NCI-H2107 (cell line): ENCODE data around the gene LPP.

Experiments
- DNase-seq: peaks from one replicate; lab custom pipeline; 2025; lab: John Stamatoyannopoulos, UW

Gene LPP

DNA sequence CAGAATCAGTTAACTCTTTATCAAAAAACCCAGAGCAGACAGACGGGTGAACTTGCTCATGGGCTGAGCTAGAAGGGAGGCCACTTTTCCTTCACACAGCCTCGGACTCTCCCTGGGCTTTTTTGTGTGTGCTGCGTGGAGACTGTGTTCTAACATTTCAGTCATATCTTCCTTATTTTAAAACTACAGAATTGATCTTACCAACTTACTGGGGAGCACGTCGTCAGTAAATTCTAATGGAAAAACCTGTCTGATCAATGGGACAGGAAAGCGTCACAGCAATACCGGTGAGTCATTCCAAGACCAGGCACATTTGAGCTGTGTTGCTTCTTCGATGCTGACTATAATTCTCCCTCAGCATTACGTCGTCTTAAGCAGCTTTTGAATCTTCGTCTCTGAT, 145.1 kb downstream of the LPP start:
- no peak for DNase-seq

DNA sequence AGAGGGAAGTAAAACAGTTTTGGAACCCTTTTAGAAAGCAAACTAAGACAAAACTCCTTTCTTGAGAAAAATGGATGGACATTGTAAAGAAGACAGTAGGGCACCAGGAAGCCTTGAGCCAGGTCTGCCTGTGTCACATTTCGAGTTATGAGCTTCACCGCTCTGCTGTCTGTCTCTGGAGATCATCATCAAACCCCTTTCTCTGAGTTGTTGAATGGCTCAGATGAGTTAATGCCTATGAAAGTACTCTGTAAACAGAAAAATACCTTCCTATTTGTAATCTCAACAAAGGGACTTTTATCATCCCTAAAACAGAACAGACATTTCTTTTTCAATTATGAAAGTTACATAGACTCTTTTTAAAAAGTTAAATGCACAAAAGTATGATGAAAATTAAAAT, 145.8 kb downstream of the LPP start:
- no peak for DNase-seq

DNA sequence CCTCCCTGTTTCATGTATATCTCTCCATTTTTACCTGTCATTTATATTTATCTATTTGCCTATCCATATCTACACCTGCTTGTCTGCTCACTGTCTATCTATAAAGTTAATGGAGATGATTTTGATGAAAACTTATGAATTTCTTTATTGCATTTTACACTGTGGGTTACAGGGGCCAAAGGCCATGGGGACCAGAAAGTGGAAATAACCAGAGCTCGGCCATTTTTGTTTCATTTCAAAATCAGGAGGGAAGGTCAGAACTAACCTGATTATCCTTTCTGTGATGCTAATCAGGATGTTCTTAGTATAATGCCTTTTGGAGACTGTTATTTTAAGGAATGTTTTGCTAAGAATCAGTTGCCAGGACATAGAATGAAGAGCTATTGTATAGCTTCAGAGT, 147.2 kb downstream of the LPP start:
- DNase-seq, result no peak

DNA sequence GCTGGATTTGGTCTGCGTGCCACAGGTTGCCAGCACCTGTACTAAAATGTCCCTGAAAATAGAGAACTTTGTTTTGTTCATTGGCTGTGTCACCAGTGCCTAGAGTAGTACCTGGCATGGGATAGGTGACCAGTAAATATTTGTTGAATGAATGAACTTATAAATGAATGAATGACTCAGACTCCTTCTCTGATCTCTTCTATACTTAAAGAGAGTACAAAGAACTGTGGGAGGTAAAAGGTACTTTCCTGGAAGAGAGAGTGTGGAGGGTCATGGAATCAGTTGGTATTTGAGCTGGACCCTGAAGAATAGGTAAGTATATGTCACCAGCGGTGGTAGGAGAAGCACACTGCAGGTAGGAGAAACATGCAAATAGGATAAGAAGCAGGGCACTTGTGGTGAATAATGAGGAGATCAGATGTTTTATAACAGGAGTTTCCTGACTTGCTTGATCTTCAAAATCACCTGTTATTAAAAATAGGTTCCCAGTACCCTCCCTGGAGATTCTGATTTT, 149.4 kb downstream of the LPP start:
- DNase-seq, result no peak

DNA sequence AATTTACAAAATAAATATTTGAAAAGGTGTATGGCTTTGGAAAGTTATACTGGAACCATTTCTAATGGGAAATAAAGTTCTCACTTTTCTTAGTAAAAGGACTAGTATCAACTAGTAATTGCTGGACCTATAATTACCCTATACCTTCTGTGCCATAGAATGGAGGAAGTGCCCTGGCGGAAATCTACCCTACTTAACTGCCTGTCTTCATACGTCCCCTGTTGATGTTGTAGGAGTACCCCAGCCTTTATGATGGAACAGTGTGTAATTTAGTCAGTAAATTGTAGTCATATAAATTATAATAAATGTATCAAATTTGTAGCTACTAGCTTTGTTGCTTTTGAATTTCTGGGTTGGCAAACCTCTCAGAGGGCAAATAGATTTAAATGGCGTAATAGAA, 149.9 kb downstream of the LPP start:
- DNase-seq, result no peak

DNA sequence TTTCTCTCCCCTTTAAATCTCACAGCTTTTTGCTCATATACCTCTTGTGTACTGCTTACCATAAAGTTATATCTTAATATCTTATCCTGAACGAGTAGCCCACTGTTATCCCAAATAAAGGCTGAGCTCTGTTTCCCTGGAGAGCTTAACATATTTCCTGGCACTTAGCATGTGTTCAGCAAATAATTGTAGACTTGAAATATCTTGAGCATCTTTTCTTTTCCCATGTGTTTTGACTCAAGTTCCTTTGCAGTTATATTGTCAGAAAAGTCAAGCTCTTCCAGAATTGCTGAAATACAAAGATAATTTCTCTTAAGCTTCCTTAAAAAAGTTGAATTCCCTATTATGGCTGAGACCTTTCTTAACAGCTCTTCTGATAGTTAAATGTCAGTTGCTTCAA, 150.5 kb downstream of the LPP start:
- DNase-seq, result no peak

DNA sequence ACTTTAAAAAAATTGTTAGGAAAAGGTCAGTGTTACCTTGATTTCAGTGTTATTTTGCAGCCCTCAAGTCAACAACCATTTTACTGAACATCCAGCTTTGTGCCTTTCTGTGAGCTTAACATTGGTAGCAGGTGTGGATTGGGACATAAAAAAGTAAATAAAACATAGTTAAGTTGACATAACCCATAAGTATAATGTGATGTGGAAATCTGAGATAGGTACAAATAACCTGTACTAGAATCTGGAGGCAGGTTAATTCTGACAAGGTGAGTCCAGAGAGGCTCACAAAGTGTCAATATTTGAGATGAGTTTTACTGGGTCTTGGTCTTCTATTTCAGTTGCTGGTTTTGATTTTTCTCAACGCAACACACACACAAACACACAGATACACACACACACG, 151.3 kb downstream of the LPP start:
- no peak for DNase-seq

DNA sequence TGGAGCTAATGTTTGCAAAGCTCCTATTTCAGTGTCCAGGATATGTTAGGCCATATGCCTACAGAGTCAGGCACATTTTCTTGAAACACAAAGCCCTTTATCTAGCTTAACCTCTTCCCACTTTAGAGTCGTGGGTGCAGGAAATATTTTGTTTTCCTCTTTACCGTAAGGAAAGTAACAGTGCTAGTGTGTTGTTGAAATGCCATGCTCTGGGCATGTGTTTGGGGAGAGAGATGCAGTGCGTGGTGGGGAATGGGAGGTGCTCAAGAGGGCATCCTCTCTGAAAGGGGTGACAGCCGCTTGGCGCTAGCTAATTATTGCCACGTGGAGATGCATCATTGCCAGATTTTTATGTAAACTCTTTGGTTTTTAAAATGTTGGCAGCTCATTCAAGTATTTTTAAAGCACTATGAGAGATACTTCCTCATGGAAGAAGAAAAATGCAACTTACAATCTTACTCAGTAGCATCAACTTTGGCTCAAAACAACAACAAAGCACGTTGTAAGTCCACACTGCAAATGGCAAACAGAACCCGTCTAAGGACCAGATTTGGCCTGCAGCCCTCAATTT, 152.6 kb downstream of the LPP start:
- DNase-seq, result no peak

DNA sequence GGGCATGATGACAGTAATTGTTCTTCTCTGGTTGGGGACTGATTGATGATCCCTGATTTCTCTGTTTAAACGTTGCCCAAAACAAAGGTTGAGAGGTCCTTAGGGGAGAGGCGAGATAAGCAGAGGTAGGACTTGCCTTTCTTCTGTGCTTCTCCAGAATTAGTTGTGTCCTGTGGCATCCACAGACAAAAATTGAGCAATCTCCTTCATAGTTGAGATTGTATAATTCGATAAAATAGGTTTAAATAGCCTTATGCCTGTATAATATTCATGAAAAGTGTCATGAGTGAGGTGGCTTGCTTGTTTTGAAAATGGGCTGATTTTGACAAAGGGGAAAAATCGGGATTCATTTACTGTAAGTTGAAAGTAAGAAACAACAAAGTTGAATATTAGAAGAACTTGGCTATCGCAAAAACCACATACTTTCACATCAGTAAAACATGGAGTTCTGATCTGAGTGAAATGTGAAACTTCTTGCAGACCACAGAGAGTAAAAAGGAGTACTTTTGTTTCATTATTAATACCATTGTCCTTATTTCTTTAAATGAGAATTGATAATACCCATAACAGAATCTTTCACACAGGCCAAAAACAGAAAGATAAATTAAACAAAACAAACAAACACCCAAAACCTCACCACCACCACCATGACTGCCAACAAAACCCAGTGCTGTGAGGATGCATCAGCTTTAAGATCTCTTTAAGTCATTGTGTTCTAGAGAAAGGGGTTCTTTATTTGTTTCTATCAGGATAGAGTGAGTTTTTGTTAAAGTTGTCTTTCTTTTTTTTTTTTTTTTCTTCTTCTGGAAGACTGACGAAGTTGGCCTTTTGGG, 155.7 kb downstream of the LPP start:
- no peak for DNase-seq

DNA sequence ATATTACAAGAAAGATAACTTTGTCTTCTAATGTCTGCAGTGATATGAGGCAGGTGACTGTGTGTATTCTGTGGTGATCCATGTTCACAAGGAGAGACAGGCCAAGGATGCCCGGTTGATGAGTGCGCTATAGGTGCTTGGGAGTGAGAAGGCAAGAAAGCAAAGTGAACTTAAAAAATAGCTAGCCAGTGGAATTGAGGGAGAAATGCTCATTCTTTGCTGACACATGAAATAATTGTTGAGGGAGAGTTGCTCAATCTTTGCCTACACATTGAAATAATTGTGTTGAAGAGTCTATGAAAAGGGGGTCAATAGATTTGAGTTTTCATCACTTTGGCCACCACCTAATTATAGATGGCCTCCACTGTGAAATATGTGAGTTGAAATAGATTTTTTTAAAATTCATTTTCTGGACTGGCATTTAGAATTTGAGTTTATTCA, 156.3 kb downstream of the LPP start:
- DNase-seq, result no peak

DNA sequence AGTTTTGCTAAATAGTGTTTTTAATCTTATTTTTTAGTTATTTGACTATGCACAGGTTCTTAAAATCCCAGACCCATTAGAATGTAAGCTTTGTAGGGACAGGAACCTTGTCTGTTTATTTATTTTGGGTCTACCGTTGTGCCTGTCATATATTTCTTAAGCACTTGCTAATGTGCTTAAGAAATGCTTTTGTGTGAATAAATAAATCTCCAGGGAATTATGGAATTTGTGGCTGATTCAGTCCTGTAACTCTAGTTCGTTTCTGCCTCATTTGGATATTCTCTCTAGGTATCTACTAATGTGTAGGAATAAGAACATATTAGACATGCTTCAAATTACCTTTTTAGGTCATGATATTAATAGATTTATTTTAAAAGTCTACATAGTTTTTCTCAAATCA, 161.6 kb downstream of the LPP start:
- no peak for DNase-seq

DNA sequence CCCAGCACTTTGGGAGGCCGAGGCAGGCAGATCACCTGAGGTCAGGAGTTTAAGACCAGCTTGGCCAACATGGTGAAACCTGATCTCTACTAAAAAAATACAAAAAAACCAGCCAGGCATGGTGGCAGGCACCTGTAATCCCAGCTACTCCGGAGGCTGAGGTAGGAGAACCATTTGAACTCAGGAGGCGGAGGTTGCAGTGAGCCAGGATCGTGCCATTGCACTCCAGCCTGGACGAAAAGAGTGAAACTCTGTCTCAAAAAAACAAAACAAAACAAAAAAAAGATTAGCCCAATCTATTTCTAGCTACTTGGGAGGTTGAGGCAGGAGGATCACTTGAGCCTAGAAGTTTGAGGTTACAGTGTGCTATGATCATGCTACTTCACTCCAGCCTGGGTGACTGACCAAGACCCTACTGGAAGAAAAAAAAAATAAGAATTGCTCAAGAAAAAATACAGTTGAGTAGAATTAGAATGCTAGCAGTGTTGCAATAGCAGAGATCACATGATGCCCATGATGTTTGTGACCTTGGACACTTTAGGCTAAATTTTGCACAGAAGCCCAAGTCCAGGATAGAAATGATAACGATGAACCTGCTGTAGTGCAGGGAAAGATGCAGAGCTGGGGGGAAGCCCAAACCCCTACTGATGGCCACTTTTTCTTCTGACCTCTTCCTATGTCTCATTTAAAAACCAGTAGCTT, 162.2 kb downstream of the LPP start:
- no peak for DNase-seq

DNA sequence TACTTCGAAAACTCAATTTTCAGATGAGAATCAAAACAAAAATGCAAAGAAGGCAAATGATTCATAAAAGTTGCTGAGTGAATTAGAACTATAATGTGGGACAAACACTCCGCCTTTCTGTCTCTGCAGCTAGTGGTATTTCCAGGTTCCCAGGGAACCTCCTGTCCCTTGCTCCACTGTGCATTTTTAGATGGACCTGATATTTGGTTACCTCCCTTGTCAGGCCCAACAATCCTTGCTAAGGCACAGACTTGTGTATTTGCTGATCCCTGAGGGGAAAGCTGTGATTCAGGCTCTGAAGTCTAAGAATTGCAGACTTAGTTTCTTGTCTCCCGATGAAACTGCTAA, 162.7 kb downstream of the LPP start:
- DNase-seq, result no peak

DNA sequence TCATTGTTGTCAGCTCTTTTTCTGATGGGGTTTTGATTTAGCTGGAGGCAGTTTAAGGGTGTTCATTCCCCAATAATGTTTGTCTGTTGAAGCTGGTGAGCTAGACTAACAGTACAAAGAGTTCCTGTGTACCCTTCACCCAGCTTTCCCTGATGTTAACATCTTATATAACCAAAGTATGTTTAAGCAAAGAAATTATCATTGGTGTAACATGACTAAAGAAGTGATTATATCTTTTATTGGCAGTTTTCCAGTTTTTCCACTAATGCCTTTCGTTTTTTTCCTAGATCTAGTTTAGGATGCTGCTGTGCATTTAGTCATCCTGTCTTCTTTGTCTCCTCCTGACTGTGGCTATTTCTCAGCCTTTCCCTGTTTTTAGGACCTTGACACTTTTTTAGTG, 165.6 kb downstream of the LPP start:
- DNase-seq, result no peak

DNA sequence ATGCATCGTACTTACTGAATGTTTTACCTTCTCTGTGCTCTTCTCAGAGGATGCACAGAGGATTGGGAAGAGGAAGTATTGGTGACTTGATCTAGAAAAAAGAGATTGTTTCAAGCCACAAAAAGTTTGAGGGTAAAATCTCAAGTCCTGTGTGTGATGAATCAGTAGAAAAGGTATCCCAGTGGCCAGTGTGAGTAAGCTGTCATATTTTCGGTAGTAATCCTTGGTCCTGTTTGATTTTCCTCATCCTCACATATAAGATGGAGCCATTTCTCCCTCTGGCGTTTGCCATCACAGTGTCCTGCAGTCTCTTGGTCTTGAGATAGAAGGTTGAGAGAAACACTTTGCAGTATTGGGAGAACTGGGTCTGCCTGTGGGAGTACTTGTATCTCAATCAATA, 166.8 kb downstream of the LPP start:
- no peak for DNase-seq

DNA sequence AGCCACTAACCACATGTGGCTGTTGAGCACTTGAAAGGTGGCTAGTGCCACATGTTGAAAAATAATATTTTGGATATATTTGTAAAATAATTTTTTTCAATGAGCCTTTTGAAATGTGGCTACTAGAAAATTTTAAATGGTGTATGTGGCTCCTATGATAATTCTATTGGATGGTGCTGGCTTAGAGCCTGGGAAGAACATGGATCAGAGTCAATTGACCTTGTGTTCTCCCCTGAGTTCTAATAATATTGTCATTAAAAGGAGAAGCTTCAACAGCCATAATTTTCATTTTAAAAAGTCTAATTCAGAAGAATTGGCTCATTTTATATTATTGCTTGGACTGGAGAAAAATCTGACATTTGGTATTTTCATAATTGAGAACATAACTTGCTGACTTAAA, 167.3 kb downstream of the LPP start:
- no peak for DNase-seq

DNA sequence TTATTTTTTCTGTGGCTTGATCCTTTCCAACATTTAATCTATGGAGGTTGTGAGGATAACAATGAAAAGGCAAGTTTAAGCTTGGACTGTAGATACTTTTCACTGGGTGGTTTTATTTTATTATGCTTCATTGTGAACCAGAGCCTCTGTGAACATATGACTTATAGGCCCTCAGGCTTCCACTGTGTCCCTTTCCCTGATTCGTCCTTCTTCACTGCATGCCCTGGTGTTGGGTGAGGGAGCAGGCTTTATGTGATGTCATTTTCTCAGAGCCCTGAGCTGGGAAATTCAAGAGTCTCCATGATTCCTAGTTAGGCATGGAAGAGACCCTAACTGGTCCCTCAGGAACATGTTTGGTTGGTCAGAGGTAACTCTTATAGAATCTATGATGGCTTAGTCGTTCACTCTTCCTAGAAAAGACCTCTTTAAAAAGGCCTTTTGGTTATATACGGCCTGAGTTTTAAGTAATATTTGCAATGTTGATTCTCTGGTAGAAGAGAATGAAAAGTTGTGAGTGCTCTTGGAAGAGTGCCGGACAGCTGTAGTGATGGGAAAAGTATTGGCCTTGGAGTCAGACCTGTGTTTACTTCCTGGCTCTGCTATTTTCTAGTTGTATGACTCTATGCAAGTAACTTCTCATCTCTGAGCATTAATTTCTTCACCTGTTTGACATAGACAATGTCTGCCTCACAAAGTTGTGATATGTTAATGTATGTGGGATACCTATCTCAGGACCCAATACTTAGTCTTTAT, 168.4 kb downstream of the LPP start:
- DNase-seq, result no peak

DNA sequence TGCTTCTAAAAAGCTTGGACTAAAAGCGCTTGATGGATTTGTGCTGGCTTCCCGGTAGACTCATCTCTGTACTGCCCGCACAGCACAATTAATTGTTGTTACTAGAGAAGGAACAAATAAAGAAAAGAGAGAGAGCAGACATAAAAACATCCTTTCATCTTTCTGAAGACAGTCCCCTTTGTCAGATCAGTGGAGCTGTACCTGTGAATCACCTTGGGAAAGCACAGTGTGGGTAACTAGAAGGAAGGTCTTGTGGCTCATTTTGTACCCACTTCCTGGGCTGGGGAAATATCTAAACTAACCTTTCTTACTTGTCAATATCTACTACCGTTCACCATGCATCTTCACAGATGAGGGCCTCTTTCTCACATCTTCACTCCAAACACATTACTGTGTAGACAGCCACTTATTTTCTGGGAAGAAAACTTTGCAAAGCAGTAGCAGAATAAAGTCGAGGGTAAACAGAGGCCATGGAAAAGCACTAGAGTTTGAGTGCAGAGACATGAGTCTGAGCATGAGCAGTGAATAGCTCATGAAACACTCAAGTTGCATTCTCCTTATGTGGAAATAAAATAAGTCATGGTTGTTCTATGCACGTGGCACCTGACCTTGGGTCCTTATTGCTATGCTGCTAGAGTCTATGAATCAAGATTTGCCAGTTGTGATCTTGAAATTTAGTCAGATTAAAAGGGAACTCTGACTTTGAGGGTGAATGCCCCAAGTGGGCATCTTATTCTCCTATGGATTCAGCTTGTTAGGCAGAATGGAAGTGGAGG, 169.3 kb downstream of the LPP start:
- DNase-seq, result no peak

DNA sequence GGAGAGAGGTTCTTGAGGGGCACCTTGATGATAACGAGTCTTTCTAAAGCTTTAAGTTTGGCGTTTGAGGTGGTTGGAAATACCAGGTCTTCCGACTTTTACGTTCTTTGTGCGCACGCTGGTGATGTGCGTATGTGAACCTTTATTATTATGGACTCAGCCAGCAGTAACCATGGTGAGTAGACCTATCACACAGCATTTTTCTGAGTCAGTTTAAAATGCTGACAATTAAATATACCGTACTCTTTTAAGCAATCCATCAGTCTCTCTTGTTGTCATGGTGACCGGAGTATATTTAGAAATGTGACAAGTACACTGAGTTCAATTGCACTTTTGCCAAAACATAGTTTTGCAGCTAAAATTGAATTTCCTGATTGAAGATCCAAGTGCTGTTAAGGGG, 172.2 kb downstream of the LPP start:
- no peak for DNase-seq

DNA sequence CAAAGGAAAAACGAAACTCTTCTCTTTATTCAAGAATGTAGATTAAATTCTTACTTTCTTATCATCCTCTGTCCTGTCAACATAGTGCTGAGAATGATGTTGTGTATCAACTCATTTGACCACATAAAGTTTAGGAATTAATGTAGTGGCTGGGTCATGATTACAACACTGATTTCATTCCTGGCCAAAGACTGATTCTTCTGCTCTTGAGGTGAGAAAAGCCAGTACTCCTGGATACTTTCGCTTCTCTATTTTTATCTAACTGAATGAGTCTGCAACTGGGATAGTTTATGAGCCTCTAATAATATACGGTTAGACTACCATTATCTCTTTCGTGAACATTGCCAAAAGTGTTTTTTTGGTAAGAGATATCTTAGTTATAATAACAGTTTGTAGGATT, 173.0 kb downstream of the LPP start:
- no peak for DNase-seq

DNA sequence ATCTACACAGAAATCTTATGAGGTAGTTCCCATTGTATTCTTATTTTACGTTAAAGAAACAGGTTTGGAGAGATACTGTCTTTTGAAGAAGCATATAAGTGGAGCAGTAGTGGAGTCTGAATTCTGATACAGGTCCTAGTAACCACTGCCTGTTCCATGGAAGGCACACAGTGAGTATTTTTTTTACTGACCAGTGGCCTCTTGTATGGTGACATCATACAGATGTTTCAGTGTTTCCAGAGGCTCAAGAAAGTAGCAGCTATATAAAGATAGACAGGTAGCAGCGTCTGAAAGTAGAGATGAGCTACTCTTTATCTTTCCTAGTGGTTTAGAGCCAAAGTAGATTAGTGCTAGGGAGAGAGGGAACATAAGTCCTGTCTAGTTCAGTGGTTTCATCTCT, 173.5 kb downstream of the LPP start:
- no peak for DNase-seq

DNA sequence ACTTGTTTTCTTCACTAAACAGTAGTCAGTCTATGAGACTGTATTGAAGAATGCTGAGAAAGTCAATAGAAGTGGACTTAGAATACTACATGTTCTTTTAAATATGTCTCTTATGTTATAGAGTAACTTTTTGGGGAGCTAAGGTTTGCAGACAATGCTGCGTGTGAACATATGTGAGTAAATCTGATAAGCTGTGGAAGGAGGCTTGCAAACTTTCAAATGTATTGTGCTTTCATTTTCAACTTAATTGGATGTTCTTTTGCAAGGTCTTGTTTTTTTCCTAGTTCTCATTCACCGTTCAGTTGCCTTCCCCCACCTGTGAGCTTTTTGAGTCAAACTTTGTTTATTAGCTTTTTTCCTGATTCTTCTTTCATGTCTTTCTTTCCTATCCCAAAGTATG, 176.2 kb downstream of the LPP start:
- DNase-seq, result no peak
